22Rv1 (cell line): ENCODE results near the gene RRP8.
A peak's percentile ranks its signal among the peaks of the same experiment; 100 is the strongest.

ENCODE experiments used
- H3K27ac ChIP-seq: fragments of 450-650 bp; 2 replicates; pipeline ENCODE4 v1.5.1; 2017
- CTCF ChIP-seq: fragments of 450-650 bp; IDR thresholded peaks from 2 replicates; pipeline ENCODE4 v1.5.1; 2017; ENCODE audit warnings: mild to moderate bottlenecking
- ZFX ChIP-seq: fragments of 450-650 bp; IDR thresholded peaks from 2 replicates; pipeline ENCODE4 v1.6.1; 2017; ENCODE audit warnings: antibody characterized with exemption, borderline replicate concordance

RRP8 gene

DNA sequence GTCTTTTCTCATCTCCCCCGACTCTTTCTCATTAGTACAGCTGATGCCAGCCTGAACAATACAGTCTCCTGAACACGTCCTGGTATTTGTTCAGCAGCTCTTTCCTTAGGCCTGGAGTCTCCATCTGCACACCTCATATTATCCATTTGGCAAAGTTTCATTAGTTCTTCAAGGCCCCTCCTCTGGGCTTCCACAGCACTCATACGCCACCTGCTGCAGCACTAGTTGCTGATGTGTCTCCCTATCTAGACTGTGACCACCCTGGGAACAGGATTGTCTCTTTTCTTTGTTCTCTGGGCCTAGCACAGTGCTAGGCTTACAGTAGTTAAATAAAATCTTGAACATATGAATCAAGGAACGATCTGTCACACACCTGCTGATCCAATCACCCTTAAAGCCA is 35.0 kb upstream of the RRP8 start:
- H3K27ac ChIP-seq: 0 out of 2 replicates have a peak overlapping the region, but pooled peaks have one; percentile 9
- TF ChIP-seq CTCF (no peak), ZFX (no peak)

DNA sequence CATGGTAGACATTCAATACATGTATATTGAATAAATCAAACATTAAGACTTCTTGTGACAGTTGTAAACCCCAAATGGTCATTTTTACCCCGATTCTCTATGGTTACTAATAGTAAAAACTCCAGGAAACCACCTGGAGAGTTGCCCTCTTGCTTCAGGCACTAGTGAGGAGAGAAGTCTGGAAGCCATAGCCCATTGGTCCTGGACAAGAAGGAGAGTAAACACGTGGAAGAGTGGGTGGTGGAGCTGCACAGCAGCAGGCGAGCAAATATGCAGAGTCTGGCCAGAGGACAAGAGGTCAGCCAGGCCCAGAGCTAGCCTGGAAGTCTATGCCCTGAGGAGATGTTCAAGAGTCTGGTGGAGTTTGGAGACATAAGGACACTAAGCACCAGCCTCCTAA is 34.5 kb upstream of the RRP8 start:
- TF ChIP-seq ZFX: no peak
- TF ChIP-seq CTCF: no peak
- H3K27ac ChIP-seq: 0 out of 2 replicates have a peak overlapping the region, but pooled peaks have one; percentile 9

GRCh38 chr11:6636480-6636879 is 33.1 kb upstream of the RRP8 start:
- no peak for TF ChIP-seq CTCF
- no peak for TF ChIP-seq ZFX
- no peak overlapping the region for H3K27ac ChIP-seq

GRCh38 chr11:6635082-6635932 is 31.9 kb upstream of the RRP8 start:
- TF ChIP-seq ZFX: no peak
- no peak overlapping the region for H3K27ac ChIP-seq

GRCh38 chr11:6634534-6634933 is 31.1 kb upstream of the RRP8 start:
- H3K27ac ChIP-seq: no peak overlapping the region
- no peak for TF ChIP-seq ZFX
- TF ChIP-seq CTCF: no peak

GRCh38 chr11:6633422-6634408 is 30.3 kb upstream of the RRP8 start:
- H3K27ac ChIP-seq: no peak overlapping the region
- no peak for TF ChIP-seq CTCF
- no peak for TF ChIP-seq ZFX

DNA sequence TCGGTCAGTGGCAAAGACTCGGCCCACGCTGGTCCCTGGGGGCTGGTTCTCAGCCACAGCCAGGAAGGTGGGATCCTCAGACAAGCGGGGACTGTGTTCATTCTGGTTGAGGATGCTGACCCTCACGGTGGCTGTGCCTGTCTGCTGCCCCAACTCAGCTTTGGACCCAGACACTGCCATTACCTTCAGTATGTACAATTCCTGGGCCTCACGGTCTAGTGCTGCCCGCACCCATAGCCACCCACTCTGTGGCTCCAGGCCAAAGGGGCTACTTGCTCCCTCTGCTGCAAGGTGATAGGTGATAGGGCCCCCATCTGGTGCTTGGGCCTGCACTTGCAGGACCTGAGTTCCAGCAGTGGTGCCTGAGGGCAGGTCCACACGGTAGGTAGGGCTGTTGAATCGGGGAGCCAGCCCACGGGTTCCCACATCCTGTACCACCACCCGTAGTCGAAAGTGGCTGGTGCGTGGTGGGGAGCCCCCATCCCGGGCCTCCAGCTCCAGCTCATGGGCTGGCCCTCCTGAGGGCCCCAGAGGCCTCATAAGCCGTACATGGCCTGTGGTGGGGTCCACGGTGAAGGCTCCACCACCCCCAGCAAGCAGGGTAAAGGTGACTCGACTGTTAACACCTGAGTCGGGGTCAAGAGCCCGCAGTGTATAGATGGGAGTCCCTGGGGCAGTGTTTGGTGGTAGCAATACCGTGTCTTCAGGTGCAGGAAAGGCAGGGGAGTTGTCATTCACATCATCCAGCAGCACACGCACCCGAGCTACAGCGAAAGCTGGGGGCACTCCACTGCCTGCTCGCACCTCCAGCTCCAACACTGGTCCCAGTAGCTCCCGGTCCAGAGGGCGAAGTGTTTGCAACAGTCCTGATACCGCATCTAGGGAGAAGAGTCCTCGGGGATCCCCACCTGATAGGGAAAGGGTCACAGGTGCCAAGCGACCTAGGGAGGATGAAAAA is 29.0 kb upstream of the RRP8 start:
- H3K27ac ChIP-seq: no peak overlapping the region
- TF ChIP-seq CTCF: no peak
- no peak for TF ChIP-seq ZFX
